SU-DHL-6 (cell line): ENCODE measurements around the gene NRP2.

ENCODE experiments used
- CTCF ChIP-seq: fragments of 200-600 bp; sonication (generic); IDR thresholded peaks from one replicate; pipeline ENCODE4 v1.5.1; 2017; ENCODE audit warnings: antibody characterized with exemption, mild to moderate bottlenecking, low read length, moderate library complexity; ENCODE audit not compliant: insufficient read depth, poor library complexity, severe bottlenecking
- EZH2phosphoT487 ChIP-seq: fragments of 200-600 bp; sonication (generic), shearing (Covaris generic); conservative IDR thresholded peaks from 2 replicates; pipeline ENCODE4 v1.6.1; 2018; ENCODE audit warnings: mild to moderate bottlenecking, antibody characterized with exemption, low read length, moderate library complexity, mixed read lengths

- TF ChIP-seq CTCF (no peak), EZH2phosphoT487 (no peak)
These were observed 30.6 kb upstream of the NRP2 start for GRCh38 chr2:205651719-205652118.
